ENCODE results near the gene MS4A3. TPM values are rescaled to one million over a fixed set of nuclear protein-coding genes. Genes with fewer than 3 reads are reported as not detected.
"Not testable (repeated sequence)": the region's sequence is repeated elsewhere in the genome, so short reads cannot be mapped to it uniquely, and the experiment has no call there.

Gene MS4A3
- total RNA-seq, 1 experiment from 2014 or later = not detected

GRCh38 chr11:60065801-60066200 lies 9.3 kb downstream of the MS4A3 start:
- H3K9me3 ChIP-seq = no peaks in the 10 kb centered on the region
- peaks cover 2% of the 10 kb centered on the region for H3K27me3 Mint-ChIP-seq (ENCODE audit: insufficient read depth, unreplicated experiment)
- H3K4me3 Mint-ChIP-seq (ENCODE audit: unreplicated experiment) = no peak overlapping the region
- DNase-seq = no peak
- TF ChIP-seq CTCF (IDR thresholded peaks at IDR 0.05; ENCODE audit: insufficient read depth in 1 of 2, low read depth in 1 of 2, low read length in 1 of 2, severe bottlenecking in 1 of 2, unreplicated experiment in 1 of 2) = no peak
- no peaks in the 10 kb centered on the region for H3K27me3 ChIP-seq (replicated peaks; ENCODE audit: control insufficient read depth, insufficient read depth, low read length)
- BruUV-seq (replicated peaks) = no TSS peak
- no peak overlapping the region for H3K4me3 ChIP-seq (ENCODE audit: low read depth, low read length)
- ChIA-PET POLR2A (no interaction called here), CTCF (no interaction called here)
- H3K9me3 Mint-ChIP-seq (ENCODE audit: unreplicated experiment) = no peaks in the 10 kb centered on the region
- H3K36me3 Mint-ChIP-seq (ENCODE audit: insufficient read depth, unreplicated experiment) = no peaks in the 10 kb centered on the region
- H3K36me3 ChIP-seq (ENCODE audit: control insufficient read depth, insufficient read depth, low read length) = no peaks in the 10 kb centered on the region
- no peaks in the 10 kb centered on the region for H3K4me1 ChIP-seq
- intact Hi-C loops (cut with micrococcal nuclease; ENCODE audit: unreplicated experiment) = no loop called here
- no peak overlapping the region for H3K27ac Mint-ChIP-seq (ENCODE audit: unreplicated experiment)
- no peaks in the 10 kb centered on the region for H3K4me1 Mint-ChIP-seq (ENCODE audit: low read depth, unreplicated experiment)

- Mint-ChIP-seq H3K36me3 (ENCODE audit: insufficient read depth, unreplicated experiment) (no peaks in the 10 kb centered on the region), H3K27ac (ENCODE audit: unreplicated experiment) (no peak overlapping the region), H3K27me3 (ENCODE audit: insufficient read depth, unreplicated experiment) (peaks cover 7% of the 10 kb centered on the region), H3K9me3 (ENCODE audit: unreplicated experiment) (peaks cover 9% of the 10 kb centered on the region), H3K4me3 (ENCODE audit: unreplicated experiment) (no peak overlapping the region), H3K4me1 (ENCODE audit: low read depth, unreplicated experiment) (no peaks in the 10 kb centered on the region)
- CTCF ChIA-PET = no interaction called here
- no peaks in the 10 kb centered on the region for H3K9me3 ChIP-seq
- intact Hi-C loops (cut with micrococcal nuclease; ENCODE audit: unreplicated experiment) = no loop called here
- no peak overlapping the region for H3K4me3 ChIP-seq (ENCODE audit: low read depth, low read length)
- H3K4me1 ChIP-seq = no peaks in the 10 kb centered on the region
- POLR2A ChIA-PET = no interaction called here
- H3K36me3 ChIP-seq (ENCODE audit: control insufficient read depth, insufficient read depth, low read length) = no peaks in the 10 kb centered on the region
- H3K27me3 ChIP-seq (replicated peaks; ENCODE audit: control insufficient read depth, insufficient read depth, low read length) = no peaks in the 10 kb centered on the region
- BruUV-seq (replicated peaks) = no TSS peak
- no peak for TF ChIP-seq CTCF (IDR thresholded peaks at IDR 0.05; ENCODE audit: insufficient read depth in 1 of 2, low read depth in 1 of 2, low read length in 1 of 2, severe bottlenecking in 1 of 2, unreplicated experiment in 1 of 2)
- DNase-seq = no peak
Observed at GRCh38 chr11:60069450-60069849, 13.0 kb downstream of the MS4A3 start.

DNA sequence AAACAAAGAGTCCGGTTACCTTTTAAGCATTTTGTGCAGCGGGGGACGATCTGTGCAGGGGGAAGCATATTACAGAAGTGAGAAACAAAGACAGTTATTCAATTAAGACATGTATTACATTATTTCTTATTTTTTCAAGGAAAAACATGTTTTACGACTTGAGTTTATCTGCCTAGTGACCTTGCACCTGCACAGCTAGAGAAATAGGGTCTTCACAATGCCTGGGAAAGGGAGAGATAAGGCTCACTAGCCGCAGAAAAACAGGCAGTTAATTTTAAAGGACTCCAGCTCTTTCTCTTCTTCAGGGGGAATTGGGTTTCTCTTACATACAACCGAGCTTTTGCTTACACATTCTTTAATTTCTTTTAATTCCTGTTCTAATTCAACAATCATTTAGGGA lies 15.2 kb downstream of the MS4A3 start:
- H3K9me3 Mint-ChIP-seq (ENCODE audit: unreplicated experiment); H3K4me3 ChIP-seq (ENCODE audit: low read depth, low read length); CTCF ChIA-PET; H3K36me3 Mint-ChIP-seq (ENCODE audit: insufficient read depth, unreplicated experiment); DNase-seq; BruUV-seq (replicated peaks); H3K27me3 Mint-ChIP-seq (ENCODE audit: insufficient read depth, unreplicated experiment); H3K4me3 Mint-ChIP-seq (ENCODE audit: unreplicated experiment); H3K4me1 Mint-ChIP-seq (ENCODE audit: low read depth, unreplicated experiment); H3K27ac Mint-ChIP-seq (ENCODE audit: unreplicated experiment); H3K4me1 ChIP-seq; H3K27me3 ChIP-seq (replicated peaks; ENCODE audit: control insufficient read depth, insufficient read depth, low read length); H3K9me3 ChIP-seq; POLR2A ChIA-PET; H3K36me3 ChIP-seq (ENCODE audit: control insufficient read depth, insufficient read depth, low read length); intact Hi-C loops (cut with micrococcal nuclease; ENCODE audit: unreplicated experiment): not testable (repeated sequence)

GRCh38 chr11:60077216-60077817 lies 20.9 kb downstream of the MS4A3 start:
- no peaks in the 10 kb centered on the region for H3K4me1 ChIP-seq
- TF ChIP-seq CTCF (IDR thresholded peaks at IDR 0.05; ENCODE audit: insufficient read depth in 1 of 2, low read depth in 1 of 2, low read length in 1 of 2, severe bottlenecking in 1 of 2, unreplicated experiment in 1 of 2) = no peak
- Mint-ChIP-seq H3K4me3 (ENCODE audit: unreplicated experiment) (no peak overlapping the region), H3K36me3 (ENCODE audit: insufficient read depth, unreplicated experiment) (no peaks in the 10 kb centered on the region), H3K27ac (ENCODE audit: unreplicated experiment) (no peak overlapping the region), H3K27me3 (ENCODE audit: insufficient read depth, unreplicated experiment) (peaks cover 13% of the 10 kb centered on the region), H3K9me3 (ENCODE audit: unreplicated experiment) (peaks cover 3% of the 10 kb centered on the region), H3K4me1 (ENCODE audit: low read depth, unreplicated experiment) (no peaks in the 10 kb centered on the region)
- DNase-seq = no peak
- no peak overlapping the region for H3K4me3 ChIP-seq (ENCODE audit: low read depth, low read length)
- BruUV-seq (replicated peaks) = no TSS peak
- H3K36me3 ChIP-seq (ENCODE audit: control insufficient read depth, insufficient read depth, low read length) = no peaks in the 10 kb centered on the region
- H3K27me3 ChIP-seq (replicated peaks; ENCODE audit: control insufficient read depth, insufficient read depth, low read length) = no peaks in the 10 kb centered on the region; the same call in 1 of the 2 replicates
- intact Hi-C loops (cut with micrococcal nuclease; ENCODE audit: unreplicated experiment) = no loop called here
- H3K9me3 ChIP-seq = no peaks in the 10 kb centered on the region
- ChIA-PET CTCF (no interaction called here), POLR2A (no interaction called here)
